VCaP (cell line): ENCODE results near the gene SPDYC.

ENCODE experiments used
- H3K27ac ChIP-seq: fragments of 450-650 bp; 2 replicates; pipeline ENCODE4 v1.5.1; 2017
- CTCF ChIP-seq: fragments of 450-650 bp; conservative IDR thresholded peaks from 2 replicates; pipeline ENCODE4 v1.5.1; 2017; ENCODE audit warnings: mild to moderate bottlenecking, moderate library complexity

The SPDYC gene

DNA sequence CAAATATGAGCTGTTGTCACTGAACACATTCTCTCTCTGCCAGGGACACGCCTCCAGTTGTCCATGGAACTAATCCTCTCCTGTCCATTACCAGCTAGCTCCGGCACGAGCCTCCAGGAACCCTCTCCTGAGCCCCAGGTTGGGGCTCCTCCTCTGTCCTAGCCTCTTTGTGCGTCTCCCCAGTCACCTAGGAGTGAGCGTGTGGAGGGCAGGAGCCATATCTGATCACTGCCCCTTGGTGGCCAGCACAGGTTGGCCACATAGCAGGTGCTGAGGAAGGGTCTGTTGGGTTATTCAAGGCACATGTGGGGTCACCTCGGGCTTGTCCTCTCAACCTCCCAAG lies 38.2 kb upstream of the SPDYC start:
- H3K27ac ChIP-seq: peak overlapping the region; percentile 100
- no peak for TF ChIP-seq CTCF

DNA sequence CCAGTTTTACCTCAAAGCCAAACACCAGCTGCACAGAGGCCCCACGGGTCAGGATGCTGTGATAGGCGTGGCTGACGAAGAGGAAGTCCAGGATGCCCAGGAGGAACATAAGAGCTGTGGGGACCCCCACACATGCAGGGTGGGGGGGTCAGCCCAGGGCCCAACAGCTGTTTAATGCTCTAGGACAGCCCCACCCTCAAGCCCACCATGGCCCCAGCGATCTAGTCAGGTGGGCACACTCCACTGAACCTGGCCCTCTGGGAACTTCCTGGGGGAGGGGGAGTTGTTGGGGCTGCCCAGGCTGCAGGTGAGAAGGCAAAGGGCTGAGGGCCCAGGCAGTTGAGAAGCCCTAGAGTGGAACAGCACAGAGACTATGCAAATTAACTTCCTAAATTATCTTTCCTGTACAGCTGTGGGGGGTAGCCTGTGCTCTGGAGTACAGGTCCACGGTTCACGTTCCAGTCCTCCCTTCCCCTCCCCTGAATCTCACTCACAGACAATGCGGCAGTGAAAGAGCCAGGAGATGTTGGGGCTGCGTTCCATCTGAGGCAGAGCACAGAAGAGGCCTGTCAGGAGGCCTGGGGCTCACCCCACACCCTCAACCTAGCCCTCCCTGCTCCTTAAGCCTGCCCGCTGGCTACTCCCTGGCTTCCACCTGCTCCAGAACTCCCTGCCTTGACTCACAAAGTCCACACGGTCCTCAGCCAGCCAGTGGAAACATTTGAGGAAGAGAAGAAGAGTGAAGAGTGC lies 37.6 kb upstream of the SPDYC start:
- peak overlapping the region; percentile 100 for H3K27ac ChIP-seq

GRCh38 chr11:65132988-65133700 lies 36.9 kb upstream of the SPDYC start:
- no peak for TF ChIP-seq CTCF
- peak overlapping the region; percentile 100 for H3K27ac ChIP-seq

More for the DNA sequence above, 37.6 kb upstream of the SPDYC start:
- TF ChIP-seq CTCF: no peak

GRCh38 chr11:65133724-65134123 lies 36.3 kb upstream of the SPDYC start:
- H3K27ac ChIP-seq: peak overlapping the region; percentile 100
- TF ChIP-seq CTCF: no peak

GRCh38 chr11:65134240-65134951 lies 35.6 kb upstream of the SPDYC start, which contains the start of gene SYVN1:
TSS of gene SYVN1 (minus strand) at chr11:65134519. CDS start at chr11:65133601, 918 bp downstream.
- peak within 1 kb of the TSS; percentile 100 for H3K27ac ChIP-seq
- TF ChIP-seq CTCF: no peak

DNA sequence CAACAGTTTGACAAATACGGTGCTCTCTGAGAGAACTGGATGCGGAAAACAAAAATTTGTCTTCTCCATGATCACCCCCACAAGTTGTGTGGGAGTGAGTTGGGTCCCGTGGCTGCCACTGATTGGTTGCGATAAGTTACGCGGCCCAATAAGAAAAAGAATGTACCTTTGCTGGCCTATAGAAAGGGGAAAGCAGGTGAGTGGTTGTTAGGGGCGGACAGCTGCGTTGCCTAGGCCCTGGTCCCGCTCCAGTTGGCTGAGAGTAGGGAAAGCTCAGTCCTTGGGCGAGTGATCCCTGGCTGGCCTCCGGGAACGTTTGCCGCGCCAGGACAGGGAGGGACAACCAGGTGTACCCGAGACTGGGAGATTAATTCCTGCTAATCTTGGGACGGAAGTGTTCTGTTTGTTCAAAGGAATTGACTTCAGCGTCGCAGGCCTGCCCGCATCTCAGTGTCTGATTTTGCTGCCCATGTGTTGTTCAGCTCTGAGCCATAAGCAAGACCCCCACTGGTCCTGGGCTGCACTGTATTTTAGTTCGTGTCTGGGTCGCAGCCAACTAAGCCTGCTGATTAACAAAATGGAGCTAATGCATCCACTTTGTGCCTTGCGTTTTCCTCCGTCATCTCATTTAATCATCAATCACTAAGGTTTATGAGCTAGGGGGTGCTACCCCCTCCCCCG lies 34.9 kb upstream of the SPDYC start:
- TF ChIP-seq CTCF: no peak
- H3K27ac ChIP-seq: peak overlapping the region; percentile 100
